Coronary artery (tissue), 2 donors: Measurements from ENCODE around the gene TNFAIP3.

Experiments used
- DNase-seq: peaks from one replicate; pipeline ENCODE4 v3.0.0-alpha.2; 2017; ENCODE audit warnings: low spot score
- H3K27ac ChIP-seq, 2 donors: fragments of 200-600 bp; sonication (generic); one replicate each; pipeline ENCODE4 v1.5.1; 2016 to 2019
- H3K4me3 ChIP-seq: fragments of 200-600 bp; sonication (generic); 2 replicates; pipeline ENCODE4 v1.5.1; 2016; ENCODE audit warnings: mild to moderate bottlenecking, moderate library complexity
- CTCF ChIP-seq: fragments of 200-600 bp; sonication (generic); IDR thresholded peaks from one replicate; pipeline ENCODE4 v1.5.1; 2019; ENCODE audit warnings: antibody characterized with exemption

TNFAIP3 gene

DNA sequence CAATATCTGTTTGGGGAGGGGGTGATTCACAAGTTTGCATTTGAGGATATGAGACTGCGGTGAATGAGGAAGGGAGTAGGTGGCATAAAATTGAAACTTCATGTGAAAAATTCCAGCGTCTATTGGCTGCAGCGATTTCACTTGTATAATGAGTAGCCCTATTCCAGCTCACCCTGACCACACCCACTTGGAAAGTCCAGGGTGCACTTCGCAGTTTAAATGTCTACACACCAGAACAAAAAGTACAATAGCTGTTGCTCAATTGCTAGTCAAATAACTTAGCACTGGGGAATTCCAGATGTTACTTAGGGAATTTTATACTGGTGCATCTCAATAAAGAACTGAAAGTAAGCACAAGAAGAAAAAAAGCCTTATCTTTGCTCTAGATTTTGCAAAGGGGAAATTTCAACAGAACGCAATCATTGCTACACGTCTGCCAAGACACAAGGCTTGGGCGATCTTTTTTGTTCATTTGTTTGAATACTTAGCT lies 6.3 kb downstream of the TNFAIP3 start:
- peak overlapping the region; percentile 43 for H3K4me3 ChIP-seq
- H3K27ac ChIP-seq, result peak overlapping the region in 1 of 2 donors; percentile 11
- TF ChIP-seq CTCF, result no peak
- DNase-seq, result no peak

DNA sequence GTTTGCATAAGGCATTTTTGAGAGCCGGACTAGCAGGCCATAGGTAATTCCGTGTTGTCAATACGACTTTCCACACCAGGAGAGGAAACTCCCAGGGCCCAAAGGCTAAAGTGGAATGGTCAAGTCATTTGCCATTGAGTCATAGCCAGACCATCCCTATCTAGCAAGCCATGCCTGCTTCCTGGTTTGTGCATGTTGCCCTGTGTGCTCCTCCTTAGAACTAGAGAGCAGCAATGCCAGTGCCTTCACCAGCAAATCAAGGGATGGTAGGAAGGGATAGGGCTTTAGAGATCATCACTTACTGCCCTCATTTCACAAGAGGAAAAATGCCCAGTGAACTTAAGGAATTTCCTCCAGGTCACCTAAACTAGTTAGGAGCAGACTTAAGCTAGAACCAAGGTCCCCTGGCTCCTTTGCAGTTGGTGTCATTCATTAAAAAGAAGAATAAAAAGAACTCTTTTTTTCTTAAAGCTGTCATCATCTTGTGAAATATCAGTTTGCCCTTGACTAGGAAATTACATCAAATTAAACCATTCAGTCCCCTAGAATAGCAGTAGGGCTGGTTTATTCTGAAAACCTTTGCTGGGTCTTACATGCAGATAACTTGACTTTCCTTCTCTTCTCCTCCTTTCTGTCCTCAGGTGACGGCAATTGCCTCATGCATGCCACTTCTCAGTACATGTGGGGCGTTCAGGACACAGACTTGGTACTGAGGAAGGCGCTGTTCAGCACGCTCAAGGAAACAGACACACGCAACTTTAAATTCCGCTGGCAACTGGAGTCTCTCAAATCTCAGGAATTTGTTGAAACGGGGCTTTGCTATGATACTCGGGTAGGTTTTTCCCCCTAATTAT lies 7.4 kb downstream of the TNFAIP3 start:
- no peak overlapping the region for H3K4me3 ChIP-seq
- no peak for DNase-seq
- H3K27ac ChIP-seq, result peak overlapping the region in 1 of 2 donors; percentile 36
- no peak for TF ChIP-seq CTCF

GRCh38 chr6:137875058-137875520 lies 8.0 kb downstream of the TNFAIP3 start:
- Histone ChIP-seq H3K4me3 (no peak overlapping the region), H3K27ac (no peak overlapping the region)
- DNase-seq, result no peak
- no peak for TF ChIP-seq CTCF

DNA sequence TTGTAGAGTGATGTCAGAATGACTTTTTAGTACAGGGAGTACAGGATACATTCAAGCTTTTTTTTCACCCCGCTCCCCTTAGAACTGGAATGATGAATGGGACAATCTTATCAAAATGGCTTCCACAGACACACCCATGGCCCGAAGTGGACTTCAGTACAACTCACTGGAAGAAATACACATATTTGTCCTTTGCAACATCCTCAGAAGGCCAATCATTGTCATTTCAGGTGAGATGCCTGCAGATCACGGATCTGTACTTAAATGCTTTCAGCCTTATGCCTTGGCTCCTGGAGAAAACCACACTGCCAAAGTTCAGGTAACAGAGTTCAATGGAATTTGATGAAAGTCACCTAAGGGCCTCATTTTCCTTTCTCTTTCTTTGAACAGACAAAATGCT lies 8.5 kb downstream of the TNFAIP3 start:
- DNase-seq, result no peak
- TF ChIP-seq CTCF, result no peak
- no peak overlapping the region for H3K27ac ChIP-seq
- no peak overlapping the region for H3K4me3 ChIP-seq

GRCh38 chr6:137876547-137876946 lies 9.5 kb downstream of the TNFAIP3 start:
- no peak overlapping the region for H3K4me3 ChIP-seq
- no peak for DNase-seq
- H3K27ac ChIP-seq, result no peak overlapping the region
- no peak for TF ChIP-seq CTCF

- Histone ChIP-seq H3K4me3 (no peak overlapping the region), H3K27ac (no peak overlapping the region)
- no peak for TF ChIP-seq CTCF
- no peak for DNase-seq
These were observed 10.1 kb downstream of the TNFAIP3 start for GRCh38 chr6:137877113-137877512.

GRCh38 chr6:137877606-137878005 lies 10.5 kb downstream of the TNFAIP3 start:
- Histone ChIP-seq H3K27ac (no peak overlapping the region), H3K4me3 (no peak overlapping the region)
- no peak for TF ChIP-seq CTCF
- DNase-seq, result no peak
